ENCODE measurements around the gene JTB.

JTB gene

DNA sequence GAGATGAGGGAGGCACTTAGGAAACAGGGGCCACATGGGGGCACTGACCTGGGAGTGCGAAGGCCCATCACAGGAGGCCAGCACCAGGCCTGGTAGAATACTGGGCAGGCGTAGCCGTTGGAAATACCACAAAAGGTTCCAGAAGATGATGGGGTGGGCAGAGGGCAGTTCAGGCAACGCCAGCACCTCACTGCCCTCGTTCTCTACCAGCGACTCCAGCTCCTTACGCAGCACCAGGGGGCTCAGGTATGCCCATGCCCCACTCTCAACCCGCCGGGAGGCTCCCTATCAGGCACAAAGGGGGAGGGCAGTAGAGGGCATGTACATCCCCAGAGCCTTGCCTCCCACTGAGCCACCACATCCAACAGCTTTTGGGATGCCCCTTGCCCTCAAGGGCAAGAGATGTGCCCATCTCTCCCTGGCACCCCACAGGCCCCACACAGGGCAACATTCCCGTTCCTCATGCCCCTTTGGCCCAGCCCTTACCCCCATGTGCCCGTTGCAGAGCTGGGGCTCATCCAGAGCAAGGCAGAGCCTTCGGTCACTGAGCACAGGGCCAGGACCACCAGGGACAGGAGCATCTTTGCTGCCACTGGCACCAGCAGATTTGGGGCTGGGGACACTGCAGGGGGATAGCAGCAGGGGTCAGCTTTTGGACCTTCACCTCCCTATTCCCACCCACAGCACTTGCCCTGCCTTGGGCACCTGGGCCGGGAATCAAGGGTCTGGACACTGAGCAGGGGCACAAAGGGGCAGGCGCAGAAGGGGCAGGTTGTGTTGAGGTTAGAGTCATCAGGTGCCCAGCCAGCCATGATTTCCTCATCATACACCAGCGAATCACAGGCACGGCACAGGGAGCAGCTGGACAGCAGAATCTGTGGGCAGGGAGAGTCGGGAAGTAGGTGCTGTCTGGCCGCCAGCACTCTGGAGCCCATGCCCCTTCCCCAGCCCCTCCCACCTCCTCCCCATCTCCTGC, 45.0 kb downstream of the JTB start:
- no peak for DNase-seq (ENCODE audit: low read depth in 2 of 2)

DNA sequence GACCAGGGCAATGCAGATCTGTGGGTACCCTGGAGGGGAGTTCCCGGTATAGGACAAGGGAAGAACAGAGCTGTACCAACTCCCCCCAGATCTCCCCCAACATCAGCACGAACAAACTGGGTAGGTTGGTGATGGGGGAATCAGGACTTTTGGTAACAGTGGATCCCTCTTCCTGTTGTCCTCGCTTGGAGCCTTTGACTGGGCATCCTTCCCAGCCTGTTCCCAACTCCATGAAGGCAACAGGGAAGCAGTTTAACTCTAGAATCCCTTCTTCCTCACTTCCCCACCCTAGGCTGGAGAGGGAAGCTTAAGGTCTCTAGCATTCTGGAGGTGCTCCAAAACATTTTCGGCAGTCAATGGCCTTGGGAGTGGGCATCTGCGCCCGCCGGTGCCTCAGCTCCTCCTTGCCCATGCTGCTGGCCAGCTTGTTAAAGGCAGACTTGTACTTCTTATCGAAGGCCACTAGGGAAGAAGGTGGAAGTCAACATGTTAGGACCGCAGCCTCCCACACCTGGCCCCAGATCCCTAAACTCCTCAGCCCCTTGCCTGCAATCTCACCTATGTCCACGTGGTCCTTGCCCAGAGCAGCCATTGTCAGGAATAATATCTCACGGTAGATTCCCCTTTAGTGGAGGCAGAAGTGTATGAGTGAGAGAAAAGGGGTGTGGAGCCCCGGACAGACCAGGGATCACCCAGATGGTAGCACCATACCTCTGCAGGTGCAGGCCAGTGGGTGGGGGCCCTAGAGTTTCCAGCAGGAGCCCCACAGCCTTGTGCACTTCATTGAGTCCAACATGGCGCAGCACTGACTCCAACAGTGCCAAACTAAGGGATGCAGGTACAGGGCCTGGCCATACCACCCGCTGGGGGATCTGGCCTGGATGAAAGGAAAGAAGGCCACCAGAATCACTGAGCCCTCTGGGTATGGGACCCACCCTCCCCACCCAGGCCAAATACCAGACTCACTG, 47.2 kb downstream of the JTB start:
- DNase-seq (ENCODE audit: low read depth in 2 of 2) = no peak

DNA sequence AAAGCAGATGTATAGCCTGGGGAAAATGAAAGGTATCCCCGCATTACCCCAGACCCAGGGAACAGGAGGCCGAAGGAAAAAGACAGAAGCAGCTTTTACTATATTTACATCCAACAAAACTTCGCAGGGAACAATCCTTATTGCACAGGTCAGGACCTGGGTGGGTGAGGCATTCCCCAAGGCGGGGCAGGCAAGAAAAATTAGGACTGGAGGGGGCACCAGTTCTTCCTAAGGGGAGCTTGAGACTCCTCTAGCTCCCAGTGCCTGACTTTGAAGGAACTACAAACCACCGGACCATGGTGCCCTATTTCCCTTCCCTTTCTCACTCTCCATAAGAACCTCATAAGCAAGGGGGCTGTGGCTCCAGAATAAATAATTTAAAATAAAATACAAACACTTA, 48.0 kb downstream of the JTB start:
- DNase-seq (ENCODE audit: low read depth in 2 of 2) = no peak

DNA sequence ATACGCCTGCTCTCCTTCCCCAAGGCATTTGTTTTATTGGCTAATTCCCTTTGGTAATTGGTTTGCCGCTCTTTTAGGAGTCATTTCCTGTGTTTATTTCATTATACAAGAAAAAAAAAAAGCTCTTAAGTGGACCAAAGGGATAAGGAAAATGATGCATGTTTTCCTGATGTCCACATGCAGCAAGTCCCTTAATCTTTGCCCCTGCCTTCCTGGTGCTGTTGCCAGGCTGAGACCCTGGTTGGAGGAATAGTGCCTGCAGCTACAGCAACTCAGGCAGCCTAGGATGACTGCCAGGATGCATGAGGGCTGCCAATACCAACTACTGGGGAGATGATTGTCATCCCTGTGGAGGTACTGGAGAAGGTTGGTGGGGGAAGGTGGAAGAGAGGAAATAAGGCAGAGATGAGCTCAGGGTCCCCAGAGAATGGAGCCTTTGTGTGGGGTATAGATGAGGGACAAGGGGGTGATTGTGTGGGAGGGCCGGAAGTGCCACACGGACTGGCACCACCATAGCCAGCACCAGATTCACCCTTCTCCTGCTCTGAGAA, 48.6 kb downstream of the JTB start:
- no peak for DNase-seq (ENCODE audit: low read depth in 2 of 2)

DNA sequence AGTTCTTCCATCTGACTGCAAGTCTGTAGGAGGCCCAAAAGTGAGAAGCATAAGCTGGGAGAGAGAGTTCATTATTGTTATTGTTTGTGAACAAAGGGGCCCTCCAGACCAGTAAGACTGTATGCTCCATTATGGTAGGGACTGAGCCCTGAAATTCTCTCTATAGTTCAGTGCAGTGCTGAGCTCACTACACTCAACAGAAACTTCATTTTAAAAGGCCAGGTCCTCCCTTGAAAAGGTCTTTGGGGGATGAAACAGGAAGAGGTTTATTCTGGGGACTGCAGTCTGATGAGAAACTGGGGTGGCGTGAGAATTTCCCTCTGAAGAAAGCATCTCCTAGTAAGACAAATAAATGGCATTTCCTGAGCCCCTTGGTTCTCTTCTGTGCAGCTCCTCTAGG, 49.2 kb downstream of the JTB start:
- no peak for DNase-seq (ENCODE audit: low read depth in 2 of 2)

DNA sequence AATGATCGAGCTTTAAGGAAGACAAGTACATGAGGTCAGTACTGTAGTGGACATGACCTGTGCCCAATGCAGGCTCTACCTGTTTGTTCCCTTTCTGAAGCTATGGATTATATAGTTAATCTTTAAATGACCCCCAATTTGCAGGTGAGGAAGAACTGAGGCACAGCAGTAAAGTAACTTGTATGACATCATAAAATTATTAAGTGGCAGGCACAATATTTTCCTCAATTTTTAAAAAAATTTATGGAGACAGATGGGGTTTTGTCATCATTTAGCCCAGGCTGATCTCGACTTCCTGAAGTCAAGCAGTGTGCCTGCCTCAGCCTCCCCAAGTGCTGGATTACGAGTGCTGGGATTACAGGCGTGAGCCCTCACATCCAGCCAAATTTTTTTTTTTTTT, 51.1 kb downstream of the JTB start:
- no peak for DNase-seq (ENCODE audit: low read depth in 2 of 2)
